ENCODE results near the gene ISCU.
"Not testable (repeated sequence)": the region's sequence is repeated elsewhere in the genome, so short reads cannot be mapped to it uniquely, and the experiment has no call there.

The ISCU gene

GRCh38 chr12:108589028-108589839, 26.8 kb downstream of the ISCU start:
- DNase-seq (ENCODE audit: low spot score) = no peak

GRCh38 chr12:108589840-108590229, 27.4 kb downstream of the ISCU start:
- DNase-seq (ENCODE audit: low spot score) (no peak), FAIRE-seq (no peak)

More at GRCh38 chr12:108589028-108589839, 26.8 kb downstream of the ISCU start:
- FAIRE-seq = no peak

DNA sequence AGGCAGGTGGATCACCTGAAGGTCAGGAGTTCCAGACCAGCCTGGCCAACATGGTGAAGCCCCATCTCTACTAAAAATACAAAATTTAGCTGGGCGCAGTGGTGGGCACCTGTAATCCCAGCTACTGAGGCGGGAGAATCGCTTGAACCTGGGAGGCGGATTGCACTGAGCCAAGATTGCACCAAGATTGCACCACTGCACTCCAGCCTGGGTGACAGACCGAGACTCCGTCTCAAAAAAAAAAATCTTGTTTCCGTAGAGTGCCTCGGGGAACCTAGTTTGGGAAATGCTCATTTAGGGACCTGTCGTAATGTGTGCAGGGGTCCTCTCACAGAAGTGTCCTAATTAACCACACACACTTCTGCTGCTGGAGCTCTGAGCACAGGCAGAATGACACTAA, 28.1 kb downstream of the ISCU start:
- FAIRE-seq; DNase-seq (ENCODE audit: low spot score): not testable (repeated sequence)

DNA sequence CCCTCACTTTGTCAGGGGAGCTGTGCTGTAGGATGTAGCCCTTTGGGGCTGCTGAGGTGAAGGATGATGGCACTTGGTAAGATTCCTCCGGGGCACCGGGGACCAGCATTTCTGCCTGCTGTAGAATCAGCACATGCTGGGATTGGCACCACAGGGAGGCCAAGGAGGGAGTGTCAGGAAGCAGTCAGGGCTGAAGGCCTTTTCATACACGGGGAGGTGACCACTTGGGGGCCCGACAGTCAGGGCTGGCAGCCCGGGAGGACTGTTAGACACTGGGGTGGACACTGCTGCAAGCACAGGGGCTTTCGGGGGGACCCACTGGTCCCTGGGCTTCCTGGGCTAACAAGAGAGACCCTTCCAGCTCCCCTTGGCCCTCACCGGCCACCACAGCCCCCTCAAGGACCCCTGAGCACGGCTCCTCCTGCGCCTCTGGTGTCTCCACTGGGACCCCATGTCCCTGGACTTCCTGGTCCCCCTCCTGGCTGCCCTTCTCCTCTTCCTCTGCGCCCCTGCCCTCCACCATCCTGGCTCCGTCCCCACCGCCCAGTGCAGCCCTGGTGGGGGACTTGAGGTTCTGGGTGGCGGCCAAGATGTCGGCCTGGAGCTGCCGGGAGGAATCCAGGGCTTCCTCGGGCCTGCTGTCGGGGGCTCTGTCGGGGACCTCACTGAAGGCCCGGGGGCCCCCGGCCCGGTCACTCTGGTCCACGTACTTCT, 29.0 kb downstream of the ISCU start:
- DNase-seq (ENCODE audit: low spot score) (no peak), FAIRE-seq (no peak)

DNA sequence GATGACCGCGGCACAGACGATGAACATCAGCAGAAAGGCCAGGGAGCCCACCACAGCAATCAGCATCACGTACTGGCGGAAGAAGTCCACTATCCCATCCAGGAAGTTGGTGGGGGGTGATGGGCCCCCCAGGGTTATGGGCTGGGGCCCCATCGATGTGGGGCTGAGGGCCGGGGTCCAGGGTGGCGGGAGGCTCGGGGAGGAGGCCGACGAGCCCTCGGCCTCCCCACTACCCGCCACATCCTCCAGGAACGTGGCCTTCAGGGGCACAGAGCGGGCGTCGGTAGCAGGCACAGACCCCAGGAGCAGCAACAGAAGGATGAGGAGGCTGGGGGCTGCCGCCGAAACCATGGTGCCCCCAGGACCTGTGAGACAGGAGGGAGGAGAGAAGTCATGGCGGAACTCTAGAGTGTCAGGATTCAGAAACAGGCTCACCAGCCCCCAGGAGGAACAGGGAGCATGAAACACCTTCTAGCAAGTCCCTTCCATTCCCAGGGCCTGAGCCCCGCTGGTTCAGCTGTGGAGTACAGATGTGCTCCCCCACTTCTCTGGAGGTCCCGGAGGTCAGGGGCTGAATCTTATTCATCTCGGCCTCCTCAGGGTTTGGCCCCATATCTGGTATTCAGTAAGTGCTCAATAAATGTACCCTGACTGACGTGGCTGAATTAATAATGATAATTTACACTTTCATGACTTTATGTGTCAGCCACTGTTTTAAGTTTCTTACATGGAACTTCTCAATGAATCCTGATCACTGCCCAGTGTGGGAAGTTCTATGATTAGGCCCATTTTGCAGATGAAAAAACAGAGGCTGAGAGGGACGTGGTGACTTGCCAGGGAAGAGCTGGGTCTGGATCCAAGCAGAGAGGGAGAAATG, 29.9 kb downstream of the ISCU start:
- DNase-seq (ENCODE audit: low spot score) (no peak), FAIRE-seq (no peak)

DNA sequence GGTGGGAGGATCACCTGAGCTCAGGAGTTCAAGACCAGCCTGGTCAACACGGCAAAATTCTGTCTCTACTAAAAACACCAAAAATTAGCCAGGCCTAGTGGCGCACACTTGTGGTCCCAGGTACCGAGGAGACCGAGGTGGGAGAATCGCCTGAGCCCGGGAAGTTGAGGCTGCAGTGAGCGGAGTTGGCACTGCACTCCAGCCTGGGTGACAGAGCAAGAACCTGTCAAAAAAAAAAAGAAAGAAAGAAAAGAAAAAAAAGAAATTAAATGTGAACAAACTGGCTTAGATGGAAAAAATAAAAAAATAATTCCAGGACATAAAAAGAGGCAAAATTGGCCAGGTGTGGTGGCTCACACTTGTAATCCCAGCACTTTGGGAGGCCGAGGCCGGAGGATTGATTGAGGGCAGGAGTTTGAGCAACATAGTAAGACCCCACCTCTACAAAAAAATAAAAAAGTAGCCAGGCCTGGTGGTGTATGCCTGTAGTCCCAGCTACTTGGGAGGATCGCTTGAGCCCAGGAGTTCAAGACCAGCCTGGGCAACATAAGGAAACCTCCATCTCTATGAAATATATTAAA, 32.0 kb downstream of the ISCU start:
- no peak for FAIRE-seq
- no peak for DNase-seq (ENCODE audit: low spot score)

DNA sequence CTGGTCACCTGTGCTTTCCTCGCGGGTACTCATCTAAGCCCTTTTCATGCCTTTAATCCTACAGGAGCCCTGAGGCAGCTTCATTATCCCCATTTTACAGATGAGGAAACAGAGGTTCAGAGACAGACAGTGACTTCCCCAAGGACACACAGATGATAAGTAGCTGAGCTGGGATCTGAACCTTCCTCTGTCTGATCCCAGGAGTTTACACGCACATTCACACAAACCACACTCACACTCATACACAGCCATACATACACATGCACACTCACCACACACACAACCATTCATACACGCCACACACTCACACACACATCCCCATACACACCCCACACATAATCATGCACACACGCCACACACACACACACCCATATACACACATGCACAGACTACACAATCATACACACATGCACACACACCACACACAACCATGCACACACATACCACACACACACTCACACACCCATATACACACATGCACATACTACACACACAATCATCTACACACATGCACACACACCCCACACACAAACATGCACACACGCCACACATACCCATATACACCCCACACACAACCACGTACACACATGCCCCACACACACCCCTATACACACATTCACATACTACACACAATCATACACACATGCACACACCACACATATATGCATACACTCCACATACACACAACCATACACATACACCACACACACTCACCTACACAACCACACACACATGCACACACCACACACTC, 32.7 kb downstream of the ISCU start:
- FAIRE-seq (no peak), DNase-seq (ENCODE audit: low spot score) (no peak)

DNA sequence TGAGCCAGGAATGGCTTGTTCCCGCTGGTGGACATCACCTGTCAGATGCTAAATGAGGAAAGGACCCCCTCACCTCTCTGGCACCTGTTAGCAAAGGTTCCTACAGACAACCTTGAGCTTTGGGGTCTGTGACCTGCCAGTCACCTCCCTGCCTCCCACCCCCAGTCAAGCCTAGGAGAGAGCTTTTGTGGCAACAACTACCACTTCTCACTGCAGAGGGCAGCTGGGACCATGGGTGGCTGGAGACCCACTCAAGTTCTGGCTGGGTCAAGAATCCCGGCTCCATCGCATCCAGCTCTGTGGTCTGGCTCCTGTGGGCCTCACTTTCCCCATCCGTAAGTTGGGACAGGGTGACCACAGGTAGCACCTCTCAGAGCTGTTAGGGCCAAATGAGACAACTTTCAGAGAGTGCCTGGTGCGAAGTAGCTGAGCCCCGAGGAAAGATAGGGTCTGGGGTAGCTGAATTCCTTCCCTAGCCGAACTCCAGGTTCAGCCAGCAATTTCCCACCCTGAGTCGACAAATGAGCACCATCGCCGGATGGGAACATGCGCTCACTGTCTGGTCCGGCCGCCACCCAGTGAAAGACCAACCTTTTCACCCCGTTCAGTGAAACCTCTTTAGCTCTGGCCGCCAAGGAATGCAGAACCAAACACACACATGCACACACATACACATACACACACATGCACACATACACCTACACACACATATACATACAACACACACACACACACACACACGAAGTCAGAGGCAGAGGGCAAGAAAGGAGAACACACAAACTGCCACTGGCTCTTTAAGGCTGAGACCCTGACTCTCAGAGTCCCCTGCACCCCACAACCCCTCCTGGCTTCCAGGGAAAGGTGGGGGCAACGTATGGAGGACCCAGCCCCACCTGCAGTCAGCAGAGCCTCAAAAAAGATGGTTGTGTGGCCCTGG, 33.6 kb downstream of the ISCU start:
- no peak for FAIRE-seq
- DNase-seq (ENCODE audit: low spot score) = no peak

DNA sequence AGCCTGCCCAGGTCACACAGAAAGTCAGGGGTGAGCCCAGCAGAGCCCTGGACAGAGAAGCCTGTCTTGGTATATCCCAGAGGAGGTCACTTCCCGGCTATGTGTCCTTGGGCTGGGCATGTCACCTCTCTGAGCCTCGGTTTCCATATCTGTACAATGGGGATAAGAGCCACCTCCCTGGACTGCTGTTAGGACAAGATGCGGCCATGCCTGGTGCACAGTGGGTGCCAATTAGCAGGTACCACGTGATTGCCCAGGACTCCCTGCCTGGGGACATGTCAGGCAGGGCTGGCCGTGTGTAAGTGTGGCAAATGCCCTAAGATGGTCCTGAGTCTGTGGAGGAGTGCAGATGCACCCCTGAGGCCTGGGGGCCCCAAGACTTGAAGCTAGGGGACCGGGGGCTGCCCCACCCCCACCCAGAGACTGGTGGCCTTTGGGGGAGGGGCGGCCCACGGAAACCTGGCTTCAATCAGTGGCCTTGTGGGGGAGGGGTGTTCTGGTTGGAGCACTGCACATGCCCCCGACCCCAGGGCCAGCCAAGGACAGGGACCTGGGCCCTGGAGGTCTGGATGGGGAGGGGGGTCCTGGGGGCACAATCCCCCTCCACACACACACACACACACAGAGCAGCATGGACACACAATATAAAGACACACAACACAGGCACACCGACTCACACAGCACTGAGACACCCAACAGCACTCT, 34.6 kb downstream of the ISCU start:
- no peak for DNase-seq (ENCODE audit: low spot score)
- FAIRE-seq = no peak

DNA sequence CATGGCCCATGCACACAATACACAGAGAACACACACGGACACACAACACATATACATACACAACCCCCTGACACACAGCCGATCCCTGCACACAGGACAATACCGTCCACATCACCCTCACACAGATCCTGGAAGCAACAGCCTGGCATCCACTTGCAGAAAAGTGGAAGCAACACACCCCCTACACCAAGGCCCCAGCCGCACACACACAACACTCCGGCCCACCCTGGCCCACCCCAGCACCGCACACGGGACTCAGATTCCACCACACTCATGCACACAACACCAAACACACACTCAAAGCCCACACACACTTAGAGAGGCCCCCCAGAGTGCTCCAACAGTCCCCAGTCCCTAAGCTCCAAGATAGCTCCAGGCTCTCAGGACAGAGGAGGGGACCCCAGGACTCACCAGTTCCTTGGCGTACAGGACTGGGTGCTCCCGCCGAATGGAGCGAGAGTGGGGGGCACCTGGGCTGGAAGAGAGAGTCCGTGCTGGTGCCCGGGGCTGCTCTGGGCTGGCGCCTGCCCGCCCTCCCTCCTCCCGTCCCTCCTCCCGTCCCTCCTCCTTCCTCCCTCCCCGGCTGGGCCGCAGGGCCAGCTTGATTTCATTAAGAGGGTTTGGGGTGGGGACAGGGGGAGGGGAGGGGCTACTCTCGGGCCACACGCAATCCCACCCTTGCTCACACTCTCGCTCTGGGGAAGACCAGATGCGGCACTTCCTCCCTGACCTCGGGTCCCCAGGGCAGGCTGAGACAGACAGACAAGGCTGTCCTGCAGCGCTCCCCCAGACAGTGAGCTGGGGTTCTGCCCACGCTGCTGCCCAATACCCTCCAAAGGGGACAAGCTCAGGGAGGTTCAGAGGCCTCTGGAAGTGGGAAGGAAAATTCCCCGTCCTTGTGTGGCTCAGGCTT, 35.4 kb downstream of the ISCU start, which contains the start of gene TMEM119:
Gene TMEM119 (minus strand): TSS at position 526 of the 913 bp plus-strand sequence. CDS start 5,701 bp downstream, outside the sequence.
- DNase-seq (ENCODE audit: low spot score) = no peak
- no peak for FAIRE-seq

GRCh38 chr12:108598553-108599250, 36.3 kb downstream of the ISCU start:
- no peak for FAIRE-seq

GRCh38 chr12:108599541-108599940, 37.1 kb downstream of the ISCU start:
- FAIRE-seq (no peak), DNase-seq (ENCODE audit: low spot score) (no peak)

More at GRCh38 chr12:108598553-108599250, 36.3 kb downstream of the ISCU start:
- no peak for DNase-seq (ENCODE audit: low spot score)

GRCh38 chr12:108599948-108600701, 37.7 kb downstream of the ISCU start:
- no peak for DNase-seq (ENCODE audit: low spot score)
- no peak for FAIRE-seq

- FAIRE-seq (no peak), DNase-seq (ENCODE audit: low spot score) (no peak)
Measured at GRCh38 chr12:108600702-108601007, 38.3 kb downstream of the ISCU start.

DNA sequence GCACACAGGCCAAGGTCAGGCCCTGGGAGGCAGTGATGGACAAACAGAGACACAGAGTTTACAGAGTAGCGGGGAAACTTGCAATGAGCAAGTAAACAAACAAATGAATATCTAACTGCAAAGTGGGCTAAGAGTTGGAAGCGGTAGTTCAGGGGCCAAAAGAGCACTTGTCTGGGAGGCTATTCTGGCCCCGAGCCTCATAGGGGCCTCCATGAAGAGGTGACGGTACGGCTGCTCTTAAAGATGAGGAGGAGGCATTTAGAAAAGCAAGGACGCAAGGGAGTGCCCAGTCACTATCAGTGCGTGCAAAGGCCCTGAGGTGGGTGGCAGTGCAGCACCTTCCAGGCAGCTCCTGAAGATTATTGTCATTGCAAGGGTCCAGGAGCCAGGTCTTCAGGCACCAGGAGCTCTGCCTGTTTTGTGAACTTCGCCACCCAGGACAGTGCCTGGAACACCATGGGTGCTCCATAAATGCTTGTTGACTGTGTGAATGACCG, 39.9 kb downstream of the ISCU start:
- DNase-seq (ENCODE audit: low spot score) (no peak), FAIRE-seq (no peak)

GRCh38 chr12:108602976-108603704, 40.7 kb downstream of the ISCU start:
- FAIRE-seq (no peak), DNase-seq (ENCODE audit: low spot score) (no peak)
